H9 (cell line): ENCODE results near the gene KIF26B. TPM values are rescaled to one million over a fixed set of nuclear protein-coding genes. Genes with fewer than 3 reads are reported as not detected.

ENCODE experiments used
- DNase-seq: peaks from one replicate; pipeline ENCODE4 v3.0.0-alpha.2; 2017
- H2AFZ ChIP-seq: one replicate; pipeline ENCODE4 v1.6.1; 2013; ENCODE audit warnings: mild to moderate bottlenecking, low read length, control low read depth, moderate library complexity
- H2AK5ac ChIP-seq: 2 replicates; pipeline ENCODE4 v1.6.1; 2013; ENCODE audit warnings: low read length, control low read depth, mixed read lengths; ENCODE audit not compliant: insufficient read length
- H2BK120ac ChIP-seq: one replicate; pipeline ENCODE4 v1.6.1; 2013; ENCODE audit warnings: low read depth, mild to moderate bottlenecking, low read length, control low read depth, inconsistent platforms; ENCODE audit not compliant: poor library complexity, severe bottlenecking
- H2BK12ac ChIP-seq: 2 replicates; pipeline ENCODE4 v1.6.1; 2013; ENCODE audit warnings: low read length, control low read depth, mixed read lengths, low read depth; ENCODE audit not compliant: insufficient read length
- H2BK15ac ChIP-seq: 2 replicates; pipeline ENCODE4 v1.6.1; 2013; ENCODE audit warnings: low read depth, low read length, control low read depth
- H2BK20ac ChIP-seq: one replicate; pipeline ENCODE4 v1.6.1; 2013; ENCODE audit warnings: low read depth, mild to moderate bottlenecking, low read length, control low read depth, inconsistent platforms; ENCODE audit not compliant: poor library complexity, severe bottlenecking
- H2BK5ac ChIP-seq: 2 replicates; pipeline ENCODE4 v1.6.1; 2013; ENCODE audit warnings: low read length, control low read depth, mixed read lengths; ENCODE audit not compliant: insufficient read length
- H3K14ac ChIP-seq: 2 replicates; pipeline ENCODE4 v1.6.1; 2013; ENCODE audit warnings: low read length, control low read depth; ENCODE audit not compliant: insufficient read depth
- H3K18ac ChIP-seq: 2 replicates; pipeline ENCODE4 v1.6.1; 2013; ENCODE audit warnings: low read depth, mild to moderate bottlenecking, mixed read lengths, low read length, control low read depth; ENCODE audit not compliant: insufficient read length
- H3K23ac ChIP-seq: 2 replicates; pipeline ENCODE4 v1.6.1; 2013; ENCODE audit warnings: low read length, control low read depth, mixed read lengths, low read depth; ENCODE audit not compliant: insufficient read length
- H3K23me2 ChIP-seq: 2 replicates; pipeline ENCODE4 v1.6.1; 2013; ENCODE audit warnings: low read depth, mild to moderate bottlenecking, mixed read lengths, low read length, control low read depth; ENCODE audit not compliant: insufficient read length, poor library complexity, severe bottlenecking
- H3K27ac ChIP-seq: 2 replicates; pipeline ENCODE4 v1.5.1; 2013; ENCODE audit warnings: low read length, control low read depth, mixed read lengths, low read depth; ENCODE audit not compliant: insufficient read length
- H3K27me3 ChIP-seq: 2 replicates; pipeline ENCODE4 v1.6.1; 2013; ENCODE audit warnings: low read length, control low read depth, inconsistent platforms; ENCODE audit not compliant: insufficient read depth
- H3K4ac ChIP-seq: 2 replicates; pipeline ENCODE4 v1.6.1; 2013; ENCODE audit warnings: low read depth, mild to moderate bottlenecking, control low read depth, inconsistent platforms, low read length, moderate library complexity
- H3K4me1 ChIP-seq: 2 replicates; pipeline ENCODE4 v1.6.1; 2013; ENCODE audit warnings: low read length, control low read depth, inconsistent platforms; ENCODE audit not compliant: insufficient read depth
- H3K4me2 ChIP-seq: 2 replicates; pipeline ENCODE4 v1.6.1; 2013; ENCODE audit warnings: low read length, control low read depth, mixed read lengths; ENCODE audit not compliant: insufficient read length, insufficient read depth
- H3K56ac ChIP-seq: 2 replicates; pipeline ENCODE4 v1.6.1; 2013; ENCODE audit warnings: low read depth, mild to moderate bottlenecking, mixed read lengths, low read length, control low read depth; ENCODE audit not compliant: insufficient read length
- H3K79me1 ChIP-seq: 2 replicates; pipeline ENCODE4 v1.6.1; 2013; ENCODE audit warnings: low read depth, mild to moderate bottlenecking, moderate library complexity, low read length, control low read depth, inconsistent platforms; ENCODE audit not compliant: insufficient read depth, poor library complexity, severe bottlenecking
- H3K79me2 ChIP-seq: 2 replicates; pipeline ENCODE4 v1.6.1; 2013; ENCODE audit warnings: low read length, control low read depth, inconsistent platforms; ENCODE audit not compliant: insufficient read depth
- H3K9ac ChIP-seq: 2 replicates; pipeline ENCODE4 v1.6.1; 2013; ENCODE audit warnings: low read length, control low read depth, mixed read lengths; ENCODE audit not compliant: insufficient read length; ENCODE audit errors: extremely low read depth
- H3K9me3 ChIP-seq: one replicate; pipeline ENCODE4 v1.6.1; 2013; ENCODE audit warnings: low read depth, low read length, inconsistent platforms; ENCODE audit not compliant: control insufficient read depth
- H3T11ph ChIP-seq: one replicate; pipeline ENCODE4 v1.6.1; 2013; ENCODE audit warnings: mild to moderate bottlenecking, low read length, control low read depth, inconsistent platforms
- H4K20me1 ChIP-seq: one replicate; pipeline ENCODE4 v1.6.1; 2013; ENCODE audit not compliant: control insufficient read depth, insufficient read length, insufficient read depth
- H4K5ac ChIP-seq: 2 replicates; pipeline ENCODE4 v1.6.1; 2013; ENCODE audit warnings: low read depth, mild to moderate bottlenecking, mixed read lengths, low read length, control low read depth; ENCODE audit not compliant: insufficient read length
- H4K8ac ChIP-seq: replicated peaks from 2 replicates; pipeline ENCODE4 v1.6.1; 2013; ENCODE audit warnings: low read length, control low read depth, mixed read lengths, low read depth; ENCODE audit not compliant: insufficient read length
- H4K91ac ChIP-seq: 2 replicates; pipeline ENCODE4 v1.6.1; 2013; ENCODE audit warnings: low read depth, mild to moderate bottlenecking, moderate library complexity, mixed read lengths, low read length, control low read depth; ENCODE audit not compliant: insufficient read length
- H3K27ac Mint-ChIP-seq, 3 experiments: 2 replicates in 2 of 3; 3 replicates in 1 of 3; pipeline ENCODE4 v1.8.0; 2020 to 2021; ENCODE audit warnings: mixed read lengths in 3 of 3, mild to moderate bottlenecking in 1 of 3, moderate library complexity in 1 of 3
- H3K27me3 Mint-ChIP-seq: 2 replicates; pipeline ENCODE4 v1.8.0; 2021; ENCODE audit warnings: low read depth, mild to moderate bottlenecking, moderate library complexity, mixed read lengths
- H3K36me3 Mint-ChIP-seq, 3 experiments: 2 replicates in 2 of 3; 3 replicates in 1 of 3; pipeline ENCODE4 v1.8.0; 2020 to 2021; ENCODE audit warnings: low read depth in 3 of 3, mixed read lengths in 3 of 3; ENCODE audit not compliant: insufficient read depth in 1 of 3
- H3K4me1 Mint-ChIP-seq, 2 experiments: 2 replicates each; pipeline ENCODE4 v1.8.0; 2020; ENCODE audit warnings: mixed read lengths in 2 of 2
- H3K4me3 Mint-ChIP-seq, 2 experiments: 2 replicates in 1 of 2; 3 replicates in 1 of 2; pipeline ENCODE4 v1.8.0; 2020 to 2021; ENCODE audit warnings: mild to moderate bottlenecking in 2 of 2, mixed read lengths in 2 of 2, moderate library complexity in 1 of 2
- H3K9me3 Mint-ChIP-seq, 2 experiments: 2 replicates in 1 of 2; 3 replicates in 1 of 2; pipeline ENCODE4 v1.8.0; 2020; ENCODE audit warnings: mild to moderate bottlenecking in 2 of 2, mixed read lengths in 2 of 2, moderate library complexity in 1 of 2
- CTCF ChIP-seq: fragments of 200-600 bp; sonication (generic); conservative IDR thresholded peaks from 3 replicates; pipeline ENCODE4 v1.8.0; 2021; ENCODE audit warnings: antibody characterized with exemption, mild to moderate bottlenecking
- WGBS: extraction: QIAGEN DNeasy Blood & Tissue Kit; methylation state at CpG from one replicate; pipeline ENCODE4 v1.1.7; 2013; ENCODE audit warnings: missing lambda C conversion rate, low lambda C conversion rate, mixed read lengths; ENCODE audit not compliant: insufficient read length; ENCODE audit errors: extremely low coverage; 5-methylcytosine and 5-hydroxymethylcytosine counted together
- total RNA-seq: library from RNA; stranded (reverse); gene quantifications from 2 replicates; pipeline ENCODE4 v1.2.1, GENCODE V29; 2021

Gene KIF26B
- total RNA-seq, 1 experiment from 2014 or later, result 0.13 TPM

DNA sequence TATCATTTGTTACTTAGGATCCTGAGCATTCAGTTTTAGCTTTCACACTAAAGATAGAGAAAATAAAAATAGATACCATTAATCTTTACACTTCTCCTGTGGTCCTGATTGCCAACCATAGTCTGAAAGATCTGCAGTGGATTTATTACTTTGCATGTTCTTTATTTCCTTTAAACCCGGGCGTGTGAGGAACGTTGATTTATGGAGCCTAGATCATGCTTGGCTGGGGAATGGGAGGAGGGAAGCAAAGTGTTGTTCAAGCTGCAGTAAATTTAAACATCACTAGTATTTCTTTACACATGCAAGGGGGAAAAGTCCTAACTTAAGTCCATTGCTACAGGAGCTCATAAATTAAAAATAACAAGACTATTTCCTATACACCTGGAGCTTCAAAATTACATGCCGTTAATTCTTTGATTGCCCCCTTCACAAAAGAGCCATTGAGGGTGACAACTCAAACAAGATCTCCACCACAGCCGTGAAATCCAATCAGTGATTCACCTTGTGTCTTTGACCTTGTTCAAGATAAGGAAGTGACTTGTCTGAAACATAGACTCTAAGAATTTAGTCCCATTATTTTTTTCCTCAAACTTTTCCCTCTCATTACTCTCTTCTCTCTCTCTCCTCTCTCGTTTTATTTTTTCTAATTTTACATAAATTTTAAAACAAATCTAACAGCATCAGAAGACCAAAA lies 282.7 kb downstream of the KIF26B start:
- Histone ChIP-seq H3K9ac (no peak overlapping the region), H4K91ac (no peak overlapping the region), H3K4me2 (no peak overlapping the region), H3K56ac (no peak overlapping the region), H4K5ac (no peak overlapping the region), H2BK120ac (no peak overlapping the region), H2AFZ (no peak overlapping the region), H3T11ph (no peak overlapping the region), H4K20me1 (no peaks in the 10 kb centered on the region), H2BK12ac (no peak overlapping the region), H3K23ac (no peak overlapping the region), H2BK20ac (no peak overlapping the region), H3K79me2 (no peaks in the 10 kb centered on the region), H3K79me1 (no peaks in the 10 kb centered on the region), H2AK5ac (no peak overlapping the region), H2BK5ac (no peak overlapping the region), H4K8ac (no peak overlapping the region), H3K4ac (no peak overlapping the region), H3K9me3 (no peaks in the 10 kb centered on the region), H3K4me1 (no peaks in the 10 kb centered on the region), H2BK15ac (no peak overlapping the region), H3K18ac (no peak overlapping the region), H3K14ac (no peak overlapping the region), H3K27me3 (no peaks in the 10 kb centered on the region), H3K23me2 (no peaks in the 10 kb centered on the region), H3K27ac (no peak overlapping the region)
- Mint-ChIP-seq H3K36me3 (no peaks in the 10 kb centered on the region), H3K9me3 (peaks cover 0 to 2% of the 10 kb centered on the region in 2 experiments; a peak in 1 of 5 replicates), H3K4me3 (no peak overlapping the region), H3K4me1 (no peaks in the 10 kb centered on the region), H3K27me3 (no peaks in the 10 kb centered on the region; the same call in 1 of the 2 replicates), H3K27ac (no peak overlapping the region)
- no peak for TF ChIP-seq CTCF
- no peak for DNase-seq
- 100% methylated on average over 1 of the region's 6 CpGs for WGBS
